HL-60 (cell line): Measurements from ENCODE around the gene SLC22A1.

Experiments used
- DNase-seq, 2 experiments: peaks; one replicate each; pipeline ENCODE4 v3.0.0-alpha.2; 2010 to 2020; ENCODE audit warnings: low read depth in 1 of 2, low spot score in 1 of 2
- H3K27ac ChIP-seq: fragments of 250-450 bp; sonication (Bioruptor Pico); replicated peaks from 2 replicates; pipeline ENCODE4 v1.5.1; 2020; ENCODE audit warnings: mild to moderate bottlenecking, moderate library complexity
- H3K27me3 ChIP-seq: fragments of 250-450 bp; sonication (Bioruptor Pico); 2 replicates; pipeline ENCODE4 v1.5.1; 2021; ENCODE audit warnings: mild to moderate bottlenecking, moderate library complexity; ENCODE audit not compliant: insufficient read depth, poor library complexity, severe bottlenecking
- H3K4me3 ChIP-seq: replicated peaks from 2 replicates; pipeline ENCODE4 v1.5.1; 2011; ENCODE audit warnings: mild to moderate bottlenecking, control low read depth, low read length; ENCODE audit not compliant: insufficient read depth
- CTCF ChIP-seq: IDR thresholded peaks from one replicate; pipeline ENCODE4 v1.5.1; 2011; ENCODE audit warnings: low read length, control low read depth, inconsistent platforms; ENCODE audit not compliant: insufficient read depth
- GABPA ChIP-seq: IDR thresholded peaks from 2 replicates; pipeline ENCODE4 v1.6.1; 2012; ENCODE audit warnings: low read depth
- POLR2AphosphoS5 ChIP-seq: IDR thresholded peaks from 2 replicates; pipeline ENCODE4 v1.6.1; 2012; ENCODE audit warnings: low read depth
- REST ChIP-seq: IDR thresholded peaks from 2 replicates; pipeline ENCODE4 v1.6.1; 2012; ENCODE audit warnings: low read depth; ENCODE audit not compliant: insufficient replicate concordance
- SPI1 ChIP-seq: IDR thresholded peaks from 2 replicates; pipeline ENCODE4 v1.6.1; 2012; ENCODE audit warnings: low read depth, mild to moderate bottlenecking, borderline replicate concordance

Gene SLC22A1

DNA sequence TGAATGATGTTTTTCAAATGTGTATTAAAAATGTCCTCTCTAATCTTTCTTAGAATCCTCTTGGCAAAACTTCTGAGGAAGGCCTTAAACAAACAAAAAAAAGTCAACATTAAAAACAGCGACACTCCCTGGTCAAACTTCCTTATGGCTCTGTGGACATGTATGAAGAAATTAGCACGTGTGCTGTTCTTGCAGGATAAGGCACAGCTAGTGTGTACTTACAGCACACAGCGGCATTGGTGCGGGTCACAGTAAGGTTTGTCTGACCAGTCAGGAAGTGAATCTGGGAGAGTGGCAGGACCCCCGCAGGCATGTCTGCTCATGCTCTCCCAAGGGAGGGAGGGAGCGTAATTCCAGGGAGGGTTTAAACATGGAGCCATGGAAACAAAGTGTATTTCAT, 38.8 kb downstream of the SLC22A1 start:
- Histone ChIP-seq H3K27ac (no peak overlapping the region), H3K4me3 (no peak overlapping the region), H3K27me3 (no peaks in the 10 kb centered on the region)
- DNase-seq, result no peak
- TF ChIP-seq SPI1 (no peak), CTCF (no peak)

GRCh38 chr6:160160929-160161646, 39.5 kb downstream of the SLC22A1 start:
- no peak for TF ChIP-seq POLR2AphosphoS5
- no peak for TF ChIP-seq CTCF
- TF ChIP-seq REST, result no peak
- no peak for TF ChIP-seq SPI1
- TF ChIP-seq GABPA, result no peak
- DNase-seq, result no peak
- Histone ChIP-seq H3K27ac (no peak overlapping the region), H3K27me3 (no peaks in the 10 kb centered on the region), H3K4me3 (no peak overlapping the region)

GRCh38 chr6:160161647-160161986, 40.0 kb downstream of the SLC22A1 start:
- Histone ChIP-seq H3K27ac (no peak overlapping the region), H3K4me3 (no peak overlapping the region), H3K27me3 (no peaks in the 10 kb centered on the region)
- TF ChIP-seq REST, result no peak
- TF ChIP-seq GABPA, result no peak
- TF ChIP-seq POLR2AphosphoS5, result no peak
- TF ChIP-seq CTCF, result no peak
- TF ChIP-seq SPI1, result no peak
- DNase-seq, result no peak

- TF ChIP-seq GABPA, result no peak
- no peak for TF ChIP-seq POLR2AphosphoS5
- TF ChIP-seq CTCF, result no peak
- no peak for TF ChIP-seq REST
- no peak for TF ChIP-seq SPI1
- Histone ChIP-seq H3K27me3 (no peaks in the 10 kb centered on the region), H3K27ac (no peak overlapping the region), H3K4me3 (no peak overlapping the region)
- DNase-seq, result no peak
These were observed 40.5 kb downstream of the SLC22A1 start for GRCh38 chr6:160162030-160162566.
